Measurements from ENCODE around the gene ATP2A2.

DNA sequence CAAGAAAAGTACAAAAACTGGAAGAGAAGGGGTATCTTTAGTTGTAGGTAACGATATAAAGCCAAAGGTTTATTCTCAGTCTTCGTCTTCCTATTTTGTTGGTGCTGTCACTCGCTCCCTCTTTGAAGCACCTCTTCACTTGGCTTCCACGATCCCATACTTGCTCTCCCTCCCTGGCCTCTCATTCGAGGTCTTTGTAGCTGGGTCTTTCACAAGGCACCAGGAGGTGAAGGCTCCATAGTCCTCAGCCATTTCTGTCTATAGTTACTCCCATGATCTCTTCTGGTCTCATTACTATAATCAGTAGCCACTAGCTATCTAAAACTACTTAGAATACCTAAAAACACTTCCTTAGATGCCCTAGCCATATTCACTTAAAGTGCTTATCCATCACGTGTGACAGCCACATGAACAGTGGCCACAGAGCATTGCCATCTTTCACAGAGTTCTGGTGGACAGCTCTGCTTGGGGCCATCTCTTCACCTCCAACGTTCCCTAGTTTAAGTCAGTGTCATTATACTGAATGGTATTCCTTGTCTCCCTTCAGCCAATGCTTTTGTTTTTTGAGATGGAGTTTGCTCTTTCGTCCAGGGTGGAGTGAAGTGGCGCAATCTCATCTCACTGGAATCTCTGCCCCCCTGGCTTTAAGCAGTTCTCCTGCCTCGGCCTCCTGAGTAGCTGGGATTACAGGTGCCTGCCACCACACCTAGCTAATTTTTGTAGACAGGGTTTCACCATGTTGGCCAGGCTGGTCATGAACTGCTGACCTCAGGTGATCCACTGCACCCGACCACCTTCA, 57.1 kb downstream of the ATP2A2 start:
- TF ChIP-seq, protein P1, sequence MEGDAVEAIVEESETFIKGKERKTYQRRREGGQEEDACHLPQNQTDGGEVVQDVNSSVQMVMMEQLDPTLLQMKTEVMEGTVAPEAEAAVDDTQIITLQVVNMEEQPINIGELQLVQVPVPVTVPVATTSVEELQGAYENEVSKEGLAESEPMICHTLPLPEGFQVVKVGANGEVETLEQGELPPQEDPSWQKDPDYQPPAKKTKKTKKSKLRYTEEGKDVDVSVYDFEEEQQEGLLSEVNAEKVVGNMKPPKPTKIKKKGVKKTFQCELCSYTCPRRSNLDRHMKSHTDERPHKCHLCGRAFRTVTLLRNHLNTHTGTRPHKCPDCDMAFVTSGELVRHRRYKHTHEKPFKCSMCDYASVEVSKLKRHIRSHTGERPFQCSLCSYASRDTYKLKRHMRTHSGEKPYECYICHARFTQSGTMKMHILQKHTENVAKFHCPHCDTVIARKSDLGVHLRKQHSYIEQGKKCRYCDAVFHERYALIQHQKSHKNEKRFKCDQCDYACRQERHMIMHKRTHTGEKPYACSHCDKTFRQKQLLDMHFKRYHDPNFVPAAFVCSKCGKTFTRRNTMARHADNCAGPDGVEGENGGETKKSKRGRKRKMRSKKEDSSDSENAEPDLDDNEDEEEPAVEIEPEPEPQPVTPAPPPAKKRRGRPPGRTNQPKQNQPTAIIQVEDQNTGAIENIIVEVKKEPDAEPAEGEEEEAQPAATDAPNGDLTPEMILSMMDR (optimal IDR thresholded peaks at IDR 0.05 in 1 of 3, IDR thresholded peaks at IDR 0.05 in 1 of 3, conservative IDR thresholded peaks at IDR 0.05 in 1 of 3; ENCODE audit: extremely low read depth in 1 of 3, insufficient read depth in 2 of 3, low read length in 3 of 3): no peak
- no peak for TF ChIP-seq EZH2 (IDR thresholded peaks at IDR 0.05; ENCODE audit: low read length)
